Mucosa of descending colon (tissue), 3 donors: ENCODE measurements around the gene UPF1. TPM values are rescaled to one million over a fixed set of nuclear protein-coding genes. Genes with fewer than 3 reads are reported as not detected.

ENCODE experiments used
- ATAC-seq: fragments of 200-7000 bp; cut with Tn5 transposase; one replicate; pipeline ENCODE4 v1.9.1; 2020; ENCODE audit warnings: mild to moderate bottlenecking, moderate library complexity
- DNase-seq, 3 donors: peaks; one replicate each; pipeline ENCODE4 v3.0.0-alpha.2; 2020
- H3K36me3 ChIP-seq: fragments of 200-600 bp; one replicate; pipeline ENCODE4 v1.8.0; 2021; ENCODE audit warnings: low read depth, mild to moderate bottlenecking
- H3K4me1 ChIP-seq: fragments of 200-600 bp; one replicate; pipeline ENCODE4 v1.8.0; 2021; ENCODE audit warnings: low read depth, mild to moderate bottlenecking
- H3K4me3 ChIP-seq: fragments of 200-600 bp; one replicate; pipeline ENCODE4 v1.8.0; 2021; ENCODE audit warnings: mild to moderate bottlenecking
- H3K9me3 ChIP-seq: fragments of 200-600 bp; one replicate; pipeline ENCODE4 v1.8.0; 2021; ENCODE audit warnings: mild to moderate bottlenecking
- CTCF ChIP-seq: fragments of 200-600 bp; IDR thresholded peaks from one replicate; pipeline ENCODE4 v1.8.0; 2022; ENCODE audit warnings: antibody characterized with exemption, mild to moderate bottlenecking
- intact Hi-C, 2 donors: fragments of 100-400 bp; cut with DNase I in 1 of 2; cut with micrococcal nuclease in 1 of 2; formaldehyde crosslinking; loops; one replicate each; pipeline versions ENCODE4 v1.11.0 to v1.11.1; 2022; cut with DNase I, micrococcal nuclease
- total RNA-seq, 3 donors: library from RNA; stranded (reverse); fragmentation: NEBNext Ultra II Directional in 2 of 3; extraction: Animal tissue kit (Norgen Biotek cat#: 25700) in 2 of 3; gene quantifications; one replicate each; pipeline versions ENCODE4 v1.2.1 to v1.2.4, GENCODE V29; 2021 to 2023
- donor health status: DM: no; HTN: no; CAD: no; lungs with moderate emphysema.
- donor health status: DM: no; HTN: no; CAD: no.
- donor health status: DM: no; HTN: yes; CAD: no.

Gene UPF1
- total RNA-seq, 3 donors from 2014 or later: 79.2 to 87.2 (median 83.4) TPM

DNA sequence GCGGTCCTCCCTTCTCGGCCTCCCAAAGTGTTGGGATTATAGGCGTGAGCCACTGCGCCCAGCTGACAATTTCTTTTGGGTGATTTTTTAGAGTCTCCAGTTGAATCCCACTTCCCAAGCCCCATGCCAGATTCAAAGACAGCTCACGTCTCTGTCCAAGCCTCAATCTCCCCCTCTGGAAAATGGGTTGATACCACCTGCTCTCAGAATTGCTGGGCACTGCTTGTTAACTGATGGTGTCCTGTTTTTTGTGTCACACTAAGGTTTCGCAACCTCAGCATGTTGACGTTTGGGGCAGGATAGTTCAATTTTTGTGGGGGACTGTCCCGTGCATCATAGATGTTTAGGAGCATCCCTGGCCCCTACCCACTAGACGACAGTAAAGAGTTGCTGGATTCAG lies 14.2 kb upstream of the UPF1 start:
- no peaks in the 10 kb centered on the region for H3K4me1 ChIP-seq
- ATAC-seq: no peak
- no peaks in the 10 kb centered on the region for H3K9me3 ChIP-seq
- intact Hi-C loops: no loop called here
- no peak for DNase-seq
- no peaks in the 10 kb centered on the region for H3K36me3 ChIP-seq
- H3K4me3 ChIP-seq: no peak overlapping the region
- no peak for TF ChIP-seq CTCF

- intact Hi-C loops: no loop called here
- DNase-seq (no peak), ATAC-seq (no peak)
- H3K4me3 ChIP-seq: no peak overlapping the region
- no peaks in the 10 kb centered on the region for H3K36me3 ChIP-seq
- peaks cover 7% of the 10 kb centered on the region for H3K9me3 ChIP-seq
- no peak for TF ChIP-seq CTCF
- peaks cover 8% of the 10 kb centered on the region for H3K4me1 ChIP-seq
Observed at GRCh38 chr19:18828786-18829185, 3.0 kb upstream of the UPF1 start.

DNA sequence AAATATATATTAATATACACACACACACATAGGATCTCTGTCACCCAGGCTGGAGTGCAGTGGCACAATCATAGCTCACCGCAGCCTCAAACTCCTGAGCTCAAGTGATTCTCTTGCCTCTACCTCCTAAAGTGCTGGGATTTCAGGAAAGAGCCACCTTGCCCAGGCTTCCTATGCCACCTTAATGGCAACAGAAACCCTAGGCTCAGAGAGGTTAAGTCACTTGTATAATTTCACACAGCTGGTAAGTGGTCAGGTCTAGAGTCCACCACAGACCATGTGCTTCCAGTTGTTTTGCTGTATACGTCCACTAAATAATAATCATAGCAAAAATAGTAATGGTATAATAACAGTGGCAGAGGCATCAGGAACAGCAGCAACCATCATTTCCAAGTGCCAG lies 1.3 kb upstream of the UPF1 start:
- H3K9me3 ChIP-seq: peaks cover 7% of the 10 kb centered on the region
- H3K36me3 ChIP-seq: no peaks in the 10 kb centered on the region
- peaks cover 24% of the 10 kb centered on the region for H3K4me1 ChIP-seq
- ATAC-seq (no peak), DNase-seq (no peak)
- TF ChIP-seq CTCF: no peak
- intact Hi-C loops: no loop called here
- no peak overlapping the region for H3K4me3 ChIP-seq

DNA sequence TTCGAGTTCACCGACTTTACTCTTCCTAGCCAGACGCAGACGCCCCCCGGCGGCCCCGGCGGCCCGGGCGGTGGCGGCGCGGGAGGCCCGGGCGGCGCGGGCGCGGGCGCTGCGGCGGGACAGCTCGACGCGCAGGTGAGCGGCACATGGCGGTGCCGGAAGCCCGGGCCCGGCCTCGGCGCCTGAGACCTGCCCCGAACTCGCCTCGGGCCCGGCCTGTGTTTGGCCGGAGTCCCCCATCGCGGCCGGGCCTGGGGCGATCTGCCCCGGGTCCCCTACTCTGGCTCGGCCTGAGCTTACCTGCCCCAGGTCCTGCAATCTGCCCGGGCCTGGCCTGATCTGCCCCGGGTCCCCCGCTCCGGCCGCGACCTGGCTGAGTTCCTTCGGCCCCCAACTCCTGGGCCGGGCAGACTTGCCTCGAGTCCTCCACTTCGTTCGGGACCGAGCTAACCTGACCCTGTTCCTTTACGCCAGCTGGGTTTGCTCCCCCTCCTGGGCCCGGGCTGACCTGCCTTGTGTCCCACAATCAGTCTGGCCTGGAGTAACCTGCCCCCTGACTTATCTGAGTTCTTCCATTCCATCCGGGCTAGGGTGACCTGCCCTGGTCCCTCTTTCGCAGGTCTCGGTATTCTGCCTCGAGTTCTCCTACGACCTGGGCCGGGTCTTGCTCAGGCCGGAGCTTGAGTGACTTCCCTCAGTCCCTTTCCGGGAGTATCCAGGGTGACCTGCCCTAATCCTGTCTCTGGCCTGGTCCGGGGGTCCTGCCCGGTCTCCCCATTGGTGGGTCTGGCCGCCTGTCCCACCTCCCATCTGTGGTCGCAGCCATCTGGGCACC lies 764 bp downstream of the UPF1 start:
- ATAC-seq: peak; percentile 23
- Histone ChIP-seq H3K4me1 (peaks cover 44% of the 10 kb centered on the region), H3K9me3 (no peaks in the 10 kb centered on the region), H3K4me3 (peak overlapping the region; percentile 93), H3K36me3 (no peaks in the 10 kb centered on the region)
- peak; percentile 55 to 63 (median 62) for DNase-seq
- intact Hi-C loops: no loop called here
- no peak for TF ChIP-seq CTCF

- H3K9me3 ChIP-seq: no peaks in the 10 kb centered on the region
- ATAC-seq (no peak), DNase-seq (no peak)
- no peak for TF ChIP-seq CTCF
- peaks cover 49% of the 10 kb centered on the region for H3K4me1 ChIP-seq
- peak overlapping the region; percentile 93 for H3K4me3 ChIP-seq
- intact Hi-C loops: no loop called here
- H3K36me3 ChIP-seq: no peaks in the 10 kb centered on the region
Observed at GRCh38 chr19:18833141-18833476, 1.4 kb downstream of the UPF1 start.
